Measurements from ENCODE around the gene EIF1.
A peak's percentile ranks its signal among the peaks of the same experiment; 100 is the strongest.
"Not testable (repeated sequence)": the region's sequence is repeated elsewhere in the genome, so short reads cannot be mapped to it uniquely, and the experiment has no call there.

Gene EIF1

DNA sequence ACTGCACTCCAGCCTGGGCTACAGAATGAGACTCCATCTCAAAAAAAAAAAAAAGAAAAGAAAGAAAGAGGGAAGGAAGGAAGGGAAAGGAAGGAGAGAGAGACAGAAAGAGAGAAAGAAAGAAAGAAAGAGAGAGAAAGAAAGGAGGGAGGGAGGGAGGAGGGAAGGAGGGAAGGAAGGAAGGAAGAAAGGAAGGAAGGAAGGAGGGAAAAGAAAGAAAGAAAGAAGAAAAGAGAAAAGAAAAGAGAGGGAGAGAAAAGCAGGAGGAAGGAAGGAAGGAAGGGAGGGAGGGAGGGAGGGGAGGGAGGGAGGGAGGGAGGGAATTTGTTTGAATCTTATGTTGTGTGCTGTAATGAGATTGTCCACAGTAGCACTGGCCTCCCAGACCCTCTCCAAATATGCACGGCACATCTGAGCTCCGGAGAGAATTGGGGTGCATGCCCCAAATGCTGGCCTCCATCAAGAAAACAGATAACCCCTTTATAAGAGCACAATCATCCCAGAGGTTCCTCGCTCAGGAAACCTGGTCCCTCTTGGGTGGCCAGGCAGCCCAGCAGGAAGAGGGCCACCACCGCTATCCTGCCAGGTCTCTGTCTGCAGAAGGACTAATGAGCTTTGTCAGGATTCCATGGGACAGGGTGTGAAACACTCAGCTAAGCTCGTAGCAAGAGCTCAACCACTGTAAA lies 8.8 kb upstream of the EIF1 start:
- DNase-seq: no peak

DNA sequence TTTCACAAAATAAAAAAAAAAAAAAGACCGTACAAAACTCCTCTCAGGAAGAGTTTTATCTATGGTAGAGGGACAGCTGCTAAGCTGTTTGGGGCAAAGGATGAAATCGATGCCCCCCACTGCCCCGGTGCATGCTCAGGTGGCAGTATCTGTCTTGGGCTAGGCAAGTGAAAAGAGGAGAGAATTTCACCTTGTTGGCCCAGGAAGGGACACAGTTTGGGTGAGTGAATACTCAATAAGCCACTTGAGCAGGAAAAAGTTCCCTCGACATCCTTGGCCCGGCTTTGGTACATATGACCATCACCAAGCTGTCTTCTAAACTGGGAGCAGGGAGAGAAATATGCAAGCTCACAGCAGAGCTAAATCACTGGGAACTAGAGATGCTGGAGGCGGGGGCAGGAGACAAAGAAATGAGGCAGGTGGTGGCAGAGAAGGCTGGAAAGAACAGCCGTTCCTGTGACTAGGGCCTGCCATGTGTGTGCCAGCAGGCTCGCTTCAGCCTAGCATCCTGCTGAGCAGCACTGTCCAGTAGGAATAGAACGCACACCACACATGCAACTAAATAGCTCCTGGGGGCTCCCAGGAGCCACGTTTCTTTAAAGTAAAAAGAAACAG lies 8.2 kb upstream of the EIF1 start:
- DNase-seq: no peak

DNA sequence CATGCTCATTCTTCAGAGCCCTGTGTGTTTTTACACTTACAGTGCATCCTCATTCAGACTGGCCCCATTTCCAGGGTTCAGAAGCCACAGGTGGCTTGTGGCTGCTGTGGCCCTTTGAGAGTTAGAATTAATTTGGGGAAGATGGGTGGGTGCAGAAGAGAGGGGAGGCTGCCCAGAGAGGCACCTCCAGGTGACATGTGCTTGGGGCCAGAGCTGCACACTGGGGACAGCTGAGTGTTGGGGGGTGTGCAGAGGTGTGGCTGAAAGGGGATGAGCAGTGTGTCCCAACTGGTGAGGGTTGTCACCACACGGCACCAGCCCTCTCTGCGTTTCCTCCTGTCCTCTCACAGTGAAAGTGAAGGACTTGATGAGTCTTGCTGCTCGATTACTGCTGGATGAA lies 6.9 kb upstream of the EIF1 start:
- no peak for DNase-seq

DNA sequence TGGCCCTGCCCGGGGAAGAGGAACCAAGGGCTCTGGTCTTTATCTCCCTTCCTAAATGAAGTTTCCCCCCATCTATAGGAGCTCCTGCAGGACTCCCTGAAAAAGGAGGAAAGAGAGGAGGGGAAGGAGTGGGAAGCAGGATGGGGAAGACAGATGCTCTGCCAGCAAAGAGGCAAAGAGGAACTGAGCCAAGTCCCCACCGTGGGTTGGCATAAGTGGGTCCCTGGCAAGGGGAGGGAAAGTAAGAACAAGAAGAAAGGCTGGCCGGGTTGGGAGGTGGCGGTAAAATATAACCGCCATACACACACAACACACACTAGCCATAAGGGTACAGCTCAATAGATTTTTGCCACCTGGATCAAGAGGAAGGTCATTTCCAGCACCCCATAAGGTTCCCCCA lies 6.1 kb upstream of the EIF1 start:
- no peak for DNase-seq

DNA sequence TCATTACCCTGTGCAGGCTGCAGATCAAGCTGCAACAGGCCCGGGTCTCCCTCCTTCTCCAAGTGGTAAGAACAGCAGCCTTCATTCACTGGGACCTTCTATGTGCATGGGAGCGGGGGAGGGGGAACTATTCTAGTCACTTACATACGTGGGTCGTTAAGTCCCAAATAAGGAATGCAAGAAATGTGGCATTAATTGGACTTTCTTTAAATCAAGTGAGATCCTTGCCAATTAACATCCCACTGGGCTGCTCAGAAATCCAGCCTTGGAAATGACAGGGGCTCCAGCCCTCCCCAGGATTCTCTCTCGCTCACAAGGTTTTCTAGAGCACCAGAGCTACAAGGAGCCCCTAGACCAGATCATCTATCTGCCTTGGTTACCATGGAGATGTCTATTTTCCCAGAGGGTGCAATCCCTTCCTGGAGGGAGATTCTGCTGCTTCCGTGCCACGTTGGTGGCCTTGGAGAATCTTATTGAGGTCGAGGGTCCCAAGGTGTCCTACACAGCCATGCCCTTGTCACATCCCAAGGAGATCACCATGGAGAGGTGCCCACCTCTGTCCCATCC lies 5.2 kb upstream of the EIF1 start:
- no peak for DNase-seq

DNA sequence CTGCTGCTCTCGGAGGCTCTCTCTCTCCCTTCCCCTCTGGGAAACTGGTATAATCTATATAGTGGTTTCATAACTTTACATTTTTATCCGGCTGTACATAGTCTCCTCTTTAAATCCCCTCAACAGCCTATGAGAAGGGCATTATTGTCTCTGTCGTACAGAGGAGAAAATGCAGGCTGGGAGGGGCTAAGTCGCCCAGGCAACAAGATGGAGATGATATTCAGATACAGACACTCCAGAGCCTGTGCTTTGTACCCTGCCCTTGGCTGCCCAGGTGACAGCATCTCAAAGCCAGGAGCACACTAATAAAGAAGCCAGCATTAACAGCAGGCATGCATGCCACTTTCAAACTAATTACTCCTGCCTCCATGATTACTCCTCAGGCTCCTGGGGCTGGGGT lies 4.7 kb upstream of the EIF1 start:
- DNase-seq: no peak

DNA sequence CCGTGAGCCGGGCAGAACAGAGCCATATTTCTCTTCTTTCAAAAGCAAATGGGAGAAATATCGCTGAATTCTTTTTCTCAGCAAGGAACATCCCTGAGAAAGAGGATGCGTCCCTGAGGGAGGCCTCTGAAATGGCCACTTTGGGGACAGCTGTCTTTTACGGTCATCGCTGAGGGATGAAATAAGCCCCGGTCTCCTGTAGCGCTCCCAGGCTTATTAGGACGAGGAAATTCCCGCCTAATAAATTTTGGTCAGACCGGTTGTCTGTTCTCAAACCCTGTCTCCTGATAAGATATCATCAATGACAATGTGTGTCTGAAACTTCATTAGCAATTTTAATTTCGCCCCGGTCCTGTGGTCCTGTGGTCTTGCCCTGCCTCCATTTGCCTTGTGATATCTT lies 2.9 kb upstream of the EIF1 start:
- not testable (repeated sequence) for DNase-seq

DNA sequence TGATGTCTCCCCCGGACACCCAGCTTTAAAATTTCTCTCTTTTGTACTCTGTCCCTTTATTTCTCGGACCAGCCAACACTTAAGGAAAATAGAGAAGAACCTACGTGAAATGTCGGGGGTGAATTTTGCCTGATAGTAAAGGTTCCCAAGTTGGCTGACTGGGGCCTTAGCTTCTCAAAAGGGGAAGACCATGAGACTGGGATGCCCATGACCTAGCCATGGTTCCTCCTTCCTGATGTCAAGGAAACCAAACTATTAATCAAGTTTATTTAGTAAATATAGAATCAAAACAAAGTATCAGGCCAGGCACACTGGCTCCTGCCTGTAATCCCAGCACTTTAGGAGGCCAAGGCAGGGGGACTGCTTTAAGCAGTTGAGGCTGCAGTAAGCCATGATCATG lies 2.4 kb upstream of the EIF1 start:
- DNase-seq: no peak

DNA sequence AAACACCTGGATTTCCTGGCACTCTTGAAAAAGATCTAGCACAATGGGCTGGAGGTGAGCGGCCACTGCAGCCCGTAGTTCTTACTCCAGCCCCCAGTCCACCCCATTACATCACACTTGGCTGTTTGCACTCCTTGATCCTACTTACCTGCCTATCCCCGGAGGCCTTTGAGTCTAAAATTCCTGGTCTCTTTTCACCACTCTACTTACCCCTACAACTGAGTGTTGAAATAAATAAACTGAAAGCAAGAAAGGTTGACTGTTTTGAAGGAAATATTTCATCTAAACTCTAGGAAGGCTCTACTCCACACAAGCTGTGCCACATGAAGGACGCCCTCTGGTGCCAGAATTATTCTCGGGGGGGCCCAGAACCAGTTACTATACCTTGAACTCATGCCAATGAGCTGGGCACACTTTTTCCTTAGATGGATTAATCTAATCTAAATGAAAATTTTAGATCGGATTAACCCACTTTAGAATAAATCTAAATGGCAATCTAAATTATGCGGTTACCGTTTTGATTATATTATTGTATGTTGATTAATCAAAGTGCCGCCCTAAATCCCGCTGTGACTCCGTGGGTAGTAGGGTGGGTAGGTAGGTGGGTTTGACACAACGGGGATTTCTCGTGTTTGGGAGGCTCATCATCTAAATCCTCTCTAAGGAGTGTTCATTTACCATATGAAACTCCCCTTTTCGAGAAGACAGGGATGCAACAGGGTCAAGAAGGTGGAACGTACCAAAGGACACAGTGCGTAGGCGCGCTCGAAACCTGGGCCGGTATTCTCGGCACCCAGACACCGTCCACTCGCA lies 651 bp upstream of the EIF1 start:
- DNase-seq: peak; percentile 59

DNA sequence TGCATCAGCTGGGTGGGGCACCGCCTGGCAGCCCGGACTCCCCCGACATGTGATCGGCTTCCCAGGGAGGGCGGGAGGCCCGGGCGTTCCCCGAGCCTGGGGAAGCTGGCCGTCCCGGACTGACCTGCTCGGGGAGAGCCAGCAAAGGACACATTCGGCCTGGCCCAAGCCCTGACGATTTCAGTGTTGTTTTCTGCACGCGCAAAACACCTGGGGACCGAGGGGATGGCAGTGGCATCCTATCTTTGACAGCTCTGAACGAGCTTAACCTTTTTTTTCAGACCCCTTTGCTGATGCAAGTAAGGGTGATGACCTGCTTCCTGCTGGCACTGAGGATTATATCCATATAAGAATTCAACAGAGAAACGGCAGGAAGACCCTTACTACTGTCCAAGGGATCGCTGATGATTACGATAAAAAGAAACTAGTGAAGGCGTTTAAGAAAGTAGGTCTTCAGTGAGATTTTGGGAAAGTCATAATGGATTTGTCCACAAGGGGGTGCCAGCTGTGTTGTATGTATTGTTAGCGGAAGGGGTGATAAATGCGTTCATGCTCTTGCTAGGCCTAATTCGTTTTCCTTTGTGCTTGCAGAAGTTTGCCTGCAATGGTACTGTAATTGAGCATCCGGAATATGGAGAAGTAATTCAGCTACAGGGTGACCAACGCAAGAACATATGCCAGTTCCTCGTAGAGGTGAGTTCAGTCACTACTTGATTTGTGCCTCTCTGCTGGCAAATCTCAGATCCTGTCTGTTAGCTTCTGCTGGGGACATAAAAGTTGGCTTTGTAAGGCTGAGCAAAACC lies 1.0 kb downstream of the EIF1 start:
- DNase-seq: peak; percentile 57

DNA sequence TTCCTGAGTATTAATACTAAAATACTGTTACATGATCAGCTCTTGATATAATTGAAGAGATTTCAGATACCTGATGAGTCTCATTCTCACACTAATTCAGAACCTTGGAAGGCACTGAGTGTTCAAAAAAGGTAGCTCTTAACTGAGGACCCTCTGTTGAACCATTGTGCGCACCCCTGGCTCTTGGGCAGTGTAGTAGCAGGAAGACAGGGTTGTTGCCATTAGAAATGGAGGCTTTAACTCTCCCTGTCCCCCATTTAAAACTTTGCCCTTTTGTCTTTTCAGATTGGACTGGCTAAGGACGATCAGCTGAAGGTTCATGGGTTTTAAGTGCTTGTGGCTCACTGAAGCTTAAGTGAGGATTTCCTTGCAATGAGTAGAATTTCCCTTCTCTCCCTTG lies 1.8 kb downstream of the EIF1 start:
- no peak for DNase-seq

DNA sequence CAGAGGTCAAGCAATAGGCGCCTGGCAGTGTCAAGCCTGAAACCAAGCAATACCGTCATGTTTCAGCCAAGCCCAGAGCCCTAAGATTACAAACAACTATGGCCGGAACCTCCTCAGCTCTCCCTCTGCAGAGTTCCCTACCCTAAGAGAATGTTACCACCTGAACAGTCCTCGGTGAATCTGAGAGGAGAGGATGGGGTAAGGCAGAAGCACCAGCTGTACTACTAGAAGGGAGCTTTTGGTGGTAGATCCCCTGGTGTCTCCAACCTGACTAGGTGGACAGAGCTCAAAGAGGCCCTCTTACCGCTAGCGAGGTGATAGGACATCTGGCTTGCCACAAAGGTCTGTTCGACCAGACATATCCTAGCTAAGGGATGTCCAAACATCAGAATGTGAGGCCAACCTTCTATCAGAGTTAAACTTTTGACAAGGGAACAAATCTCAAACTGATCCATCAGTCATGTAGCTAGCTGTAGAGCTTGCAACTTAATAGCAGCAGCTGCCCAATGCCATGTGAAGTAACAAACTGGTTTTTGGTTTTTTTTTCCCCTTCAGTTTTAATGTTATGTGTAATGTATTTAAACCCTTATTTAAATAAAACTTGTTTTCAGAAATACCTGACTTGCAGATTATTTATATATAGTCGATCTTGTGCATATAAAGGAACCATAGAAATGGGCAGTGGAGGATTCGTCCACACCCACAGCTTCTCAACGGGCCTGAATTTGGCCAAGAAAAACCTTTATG lies 2.5 kb downstream of the EIF1 start:
- no peak for DNase-seq

DNA sequence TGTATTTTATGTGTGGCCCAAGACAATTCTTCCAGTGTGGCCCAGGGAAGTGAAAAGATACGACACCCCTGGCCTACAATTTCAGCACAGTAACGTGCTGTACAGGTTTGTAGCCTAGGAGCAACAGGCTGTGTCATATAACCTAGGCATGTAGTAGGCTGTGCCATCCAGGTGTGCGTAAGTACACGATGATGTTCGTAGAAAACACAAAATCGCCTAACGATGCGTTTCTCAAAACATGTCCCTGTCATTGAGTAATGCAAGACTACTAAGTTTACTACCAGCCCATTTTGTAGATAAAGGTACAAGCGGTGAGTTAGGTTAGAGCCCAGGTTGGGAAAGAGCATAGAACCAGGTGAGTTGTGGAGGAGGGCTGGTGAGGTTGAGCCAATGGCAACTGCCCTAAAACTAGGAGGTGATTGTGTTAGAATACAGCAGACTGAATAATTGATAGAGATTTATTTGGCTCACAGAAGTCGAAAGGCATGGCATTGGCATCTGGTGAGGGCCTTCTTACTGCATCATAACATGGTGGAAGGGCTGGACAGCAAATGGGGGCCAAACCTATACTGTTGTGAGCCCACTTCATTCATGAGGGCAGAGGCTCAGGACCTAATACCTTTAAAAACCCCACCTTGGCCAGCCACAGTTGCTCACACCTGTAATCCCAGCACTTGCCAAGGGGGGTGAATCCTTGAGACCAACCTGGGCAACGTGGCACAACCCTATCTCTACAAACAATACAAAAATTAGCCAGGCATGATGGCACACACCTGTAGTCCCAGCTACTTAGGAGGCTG lies 4.2 kb downstream of the EIF1 start:
- no peak for DNase-seq

DNA sequence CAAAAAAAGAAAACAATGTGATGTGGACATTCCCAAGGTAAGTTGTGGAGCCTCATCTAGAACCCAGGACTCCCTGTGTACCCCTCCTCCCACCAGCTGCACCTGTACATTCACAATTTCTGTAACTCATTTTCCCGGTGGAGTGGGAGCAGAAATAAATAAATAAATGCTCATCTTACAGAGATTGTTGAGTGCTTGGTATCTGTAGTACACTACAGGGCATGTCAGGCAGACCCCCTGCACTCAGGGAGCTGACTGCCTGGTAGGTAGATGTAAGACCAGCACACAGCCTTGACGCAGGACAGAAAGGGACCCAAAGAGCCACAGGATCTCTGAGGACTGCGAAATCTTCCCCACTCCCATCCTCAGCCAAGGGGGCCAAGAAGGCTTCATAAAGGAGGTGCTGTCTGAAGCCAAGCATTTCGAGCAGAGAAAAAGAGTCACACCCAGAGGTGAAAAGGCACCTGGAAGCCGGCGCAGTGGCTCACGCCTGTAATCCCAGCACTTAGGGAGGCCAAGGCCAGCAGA lies 6.5 kb downstream of the EIF1 start:
- DNase-seq: no peak

DNA sequence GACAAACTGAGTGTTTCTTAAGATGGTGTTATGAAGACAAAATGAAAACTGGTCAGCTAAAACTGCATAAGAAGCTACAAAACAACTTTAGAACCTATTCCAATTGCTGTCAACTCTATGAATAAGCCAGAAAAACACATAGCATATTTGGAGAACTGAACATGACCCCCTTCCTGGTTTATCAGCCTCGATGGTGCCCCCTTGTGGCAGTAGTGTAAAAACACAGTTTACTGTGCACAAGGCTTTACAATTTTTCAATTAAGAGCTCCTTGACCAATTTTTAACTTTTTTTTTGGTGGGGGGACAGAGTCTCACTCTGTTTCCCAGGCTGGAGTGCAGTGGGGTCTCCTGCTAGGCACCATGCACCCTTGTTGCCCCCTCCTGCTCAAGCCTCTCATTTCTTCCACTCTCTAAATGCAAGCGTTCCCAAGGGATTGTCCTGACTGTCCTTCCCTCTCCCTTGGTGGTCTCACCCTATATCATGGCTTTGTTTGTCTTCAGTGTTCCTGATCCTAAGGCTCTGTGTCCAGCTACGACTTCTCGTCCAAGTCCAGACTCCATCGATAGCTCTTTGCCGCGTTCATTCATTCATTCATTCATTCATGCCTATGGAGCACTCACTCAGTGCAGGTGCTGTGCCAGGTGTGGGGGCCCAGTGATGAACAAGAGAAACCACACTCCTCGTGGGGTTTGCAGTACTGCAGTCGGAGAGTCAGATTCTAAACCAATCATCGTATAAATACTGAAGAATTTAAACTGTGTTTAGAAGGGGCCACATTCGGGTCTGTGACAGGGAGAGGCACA lies 7.5 kb downstream of the EIF1 start:
- DNase-seq: peak; percentile 79

DNA sequence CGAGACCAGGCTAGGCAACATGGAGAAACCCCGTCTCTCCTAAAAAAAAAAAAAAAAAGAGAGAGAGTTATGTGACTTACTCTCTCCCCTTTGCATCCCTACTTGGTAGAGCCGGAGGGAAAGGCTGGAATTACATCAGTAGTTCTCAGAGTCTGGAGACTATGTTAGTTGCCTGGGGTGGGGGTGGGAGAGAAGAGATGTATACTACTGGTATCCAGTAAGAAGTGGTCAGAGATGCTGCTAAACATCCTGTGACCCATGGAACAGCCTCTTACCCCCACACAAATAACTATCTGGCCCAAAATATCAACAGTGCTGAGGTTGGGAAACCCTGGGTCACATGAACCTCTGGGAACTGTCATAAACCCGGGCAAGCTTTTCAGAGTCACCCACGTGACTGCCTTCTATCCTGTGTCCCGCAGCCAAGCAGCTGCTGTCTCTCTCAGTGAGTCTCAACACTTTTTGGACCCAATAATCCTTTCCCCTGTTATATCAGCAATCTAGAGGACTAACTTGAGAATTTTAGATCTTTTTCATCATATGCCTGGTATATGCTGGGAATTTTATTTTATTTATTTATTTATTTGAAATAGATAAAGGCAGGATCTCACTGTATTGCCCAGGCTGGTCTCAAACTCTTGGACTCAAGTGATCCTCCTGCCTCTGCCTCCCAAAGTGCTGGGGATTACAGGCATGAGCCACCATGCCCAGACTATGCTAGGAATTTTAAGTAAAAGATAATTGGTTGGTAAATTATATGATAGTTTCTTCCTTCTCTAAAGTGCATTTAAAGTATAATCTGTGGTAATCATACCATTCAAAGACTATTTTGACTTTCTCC lies 8.7 kb downstream of the EIF1 start:
- DNase-seq: peak; percentile 69

DNA sequence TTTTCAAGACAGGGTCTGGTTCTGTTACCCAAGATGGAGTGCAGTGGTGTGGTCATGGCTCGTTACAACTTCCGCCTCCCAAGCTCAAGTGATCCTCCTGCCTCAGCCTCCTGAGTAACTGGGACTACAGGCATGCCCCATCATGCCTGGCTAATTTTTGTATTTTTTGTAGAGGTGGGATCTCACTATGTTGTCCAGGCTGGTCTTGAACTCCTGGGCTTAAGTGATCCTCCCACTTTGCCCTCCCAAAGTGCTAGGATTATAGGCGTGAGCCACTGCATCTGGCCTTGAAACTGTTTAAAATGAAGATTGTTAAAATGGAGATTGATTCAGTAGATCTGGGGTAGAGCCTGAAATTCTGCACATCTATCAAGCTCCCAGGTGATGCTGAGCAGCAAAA lies 12.2 kb downstream of the EIF1 start:
- DNase-seq: not testable (repeated sequence)

DNA sequence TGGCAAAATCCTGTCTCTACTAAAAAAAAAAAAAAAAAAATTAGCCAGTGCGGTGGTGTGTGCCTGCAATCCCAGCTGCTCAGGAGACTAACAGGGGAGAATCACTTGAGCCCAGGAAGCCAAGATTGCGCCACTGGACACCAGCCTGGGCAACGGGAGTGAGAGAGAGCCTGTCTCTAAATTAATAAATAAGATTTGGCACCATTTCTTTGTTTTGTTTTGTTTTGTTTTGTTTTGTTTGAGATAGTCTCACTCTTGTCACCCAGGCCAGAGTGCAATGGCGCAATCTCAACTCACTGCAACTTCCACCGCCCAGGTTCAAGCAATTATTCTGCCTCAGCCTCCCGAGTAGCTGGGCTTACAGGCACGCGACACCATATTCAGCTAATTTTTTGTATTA lies 14.0 kb downstream of the EIF1 start:
- no peak for DNase-seq
